Germinal center (tissue), 1 donor: ENCODE data around the gene CELF4.

Experiments used
- DNase-seq: peaks from one replicate; pipeline ENCODE4 v3.0.0; 2012; ENCODE audit warnings: mixed read lengths, low spot score

CELF4 gene

DNA sequence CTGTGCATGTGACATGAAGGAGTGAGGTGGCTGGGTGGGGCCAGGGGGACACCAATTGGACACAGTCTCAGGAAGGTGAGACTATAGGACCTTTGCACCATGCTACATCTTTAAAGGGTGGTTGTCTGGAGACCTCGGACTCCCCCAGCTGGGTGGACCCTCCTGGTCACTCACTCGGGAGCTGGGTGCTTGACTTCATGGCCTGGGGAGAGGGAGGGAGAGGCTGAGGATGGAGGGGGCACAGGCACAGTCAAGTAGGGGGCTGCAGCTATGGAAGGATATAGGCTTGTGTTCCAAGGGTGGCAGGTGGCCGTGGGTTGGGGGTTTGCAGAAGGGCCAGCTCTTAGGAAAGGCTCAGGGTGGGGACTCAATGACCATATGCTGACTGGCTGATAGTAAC, 7.1 kb upstream of the CELF4 start:
- no peak for DNase-seq

DNA sequence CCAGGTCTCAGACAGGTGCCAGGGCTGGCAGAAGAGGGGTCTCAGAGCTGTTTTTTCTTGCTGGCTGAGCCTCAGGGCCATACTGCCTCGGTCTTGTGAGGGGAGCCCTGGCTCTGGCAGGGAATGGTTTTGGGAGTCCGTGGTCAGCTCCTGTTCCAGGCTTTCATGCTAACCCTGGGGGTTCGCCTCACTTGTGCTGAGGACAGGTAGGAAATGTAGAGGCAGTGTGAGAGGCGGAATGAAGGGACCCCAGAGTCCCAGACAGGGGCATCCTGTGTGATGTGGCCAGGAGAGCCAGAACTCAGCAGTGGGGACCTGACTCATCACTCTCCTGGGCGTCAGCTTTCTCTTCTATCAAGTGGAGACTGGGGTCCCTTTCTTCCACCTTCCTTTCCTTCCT, 5.7 kb upstream of the CELF4 start:
- DNase-seq: no peak

DNA sequence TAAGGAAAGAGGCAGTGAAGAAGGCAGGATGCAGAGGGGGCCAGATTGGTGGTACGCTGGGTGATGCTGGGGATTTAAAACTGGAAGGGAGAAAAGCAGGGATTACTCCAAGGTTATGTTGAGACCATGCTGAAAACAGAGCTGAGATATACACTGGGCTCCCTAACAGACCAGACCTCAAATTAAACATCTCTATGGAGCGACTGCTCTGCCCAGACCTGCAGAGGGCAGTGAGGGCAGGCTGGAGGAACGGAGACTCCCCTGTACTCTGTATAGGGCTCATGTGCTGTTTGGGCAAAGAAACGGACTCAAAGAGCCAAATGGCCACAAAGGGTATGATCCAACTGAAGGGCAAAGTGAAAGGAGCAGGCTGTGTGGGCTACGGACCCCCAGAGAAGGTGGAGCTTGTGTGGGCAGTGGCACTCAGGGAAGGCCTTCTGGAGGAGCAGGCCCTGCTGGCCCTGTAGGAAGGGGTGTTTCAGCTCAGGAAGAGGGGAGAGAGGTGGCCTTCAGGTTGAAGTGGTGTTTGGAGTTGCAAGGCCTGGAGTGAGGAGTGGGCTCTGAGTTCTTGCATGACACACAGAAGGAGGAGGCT, 4.8 kb upstream of the CELF4 start:
- no peak for DNase-seq

DNA sequence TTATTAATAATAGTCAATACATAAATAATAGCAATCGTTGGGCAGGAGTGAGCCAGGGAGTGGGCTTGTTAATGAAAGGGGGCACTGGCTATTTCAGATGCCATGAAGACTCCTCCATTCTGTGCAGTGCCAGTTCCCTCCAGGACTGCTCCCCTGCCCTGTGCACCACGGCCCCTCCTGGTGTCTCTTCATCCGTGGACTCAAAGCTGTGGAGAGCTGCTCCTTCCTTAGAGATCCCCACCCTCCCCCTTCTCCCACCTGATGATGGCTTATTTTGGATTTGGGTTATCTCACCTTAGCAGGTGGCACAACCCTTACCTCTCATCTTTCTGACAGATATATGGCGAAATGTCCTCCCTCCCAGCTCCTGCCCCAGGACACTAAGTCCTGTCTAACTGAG, 3.1 kb upstream of the CELF4 start:
- DNase-seq: no peak

DNA sequence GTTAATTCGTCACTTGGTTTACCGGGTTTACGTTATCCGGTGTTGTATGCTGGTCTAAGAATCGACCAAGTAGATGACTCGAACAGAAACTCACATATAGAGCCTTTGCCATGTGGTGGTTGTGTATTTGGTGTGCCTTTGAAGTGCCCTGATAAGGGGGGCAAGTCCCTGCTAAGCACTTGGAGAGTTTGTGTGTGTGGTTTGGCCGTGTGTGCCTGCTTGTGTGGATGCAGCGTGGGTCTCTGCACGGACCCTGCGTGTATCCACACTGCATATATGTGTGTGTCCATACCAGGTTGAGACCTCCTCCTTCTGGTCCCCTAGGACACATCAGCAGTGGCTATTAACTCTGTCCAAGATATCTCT, 2.4 kb upstream of the CELF4 start:
- DNase-seq: no peak

DNA sequence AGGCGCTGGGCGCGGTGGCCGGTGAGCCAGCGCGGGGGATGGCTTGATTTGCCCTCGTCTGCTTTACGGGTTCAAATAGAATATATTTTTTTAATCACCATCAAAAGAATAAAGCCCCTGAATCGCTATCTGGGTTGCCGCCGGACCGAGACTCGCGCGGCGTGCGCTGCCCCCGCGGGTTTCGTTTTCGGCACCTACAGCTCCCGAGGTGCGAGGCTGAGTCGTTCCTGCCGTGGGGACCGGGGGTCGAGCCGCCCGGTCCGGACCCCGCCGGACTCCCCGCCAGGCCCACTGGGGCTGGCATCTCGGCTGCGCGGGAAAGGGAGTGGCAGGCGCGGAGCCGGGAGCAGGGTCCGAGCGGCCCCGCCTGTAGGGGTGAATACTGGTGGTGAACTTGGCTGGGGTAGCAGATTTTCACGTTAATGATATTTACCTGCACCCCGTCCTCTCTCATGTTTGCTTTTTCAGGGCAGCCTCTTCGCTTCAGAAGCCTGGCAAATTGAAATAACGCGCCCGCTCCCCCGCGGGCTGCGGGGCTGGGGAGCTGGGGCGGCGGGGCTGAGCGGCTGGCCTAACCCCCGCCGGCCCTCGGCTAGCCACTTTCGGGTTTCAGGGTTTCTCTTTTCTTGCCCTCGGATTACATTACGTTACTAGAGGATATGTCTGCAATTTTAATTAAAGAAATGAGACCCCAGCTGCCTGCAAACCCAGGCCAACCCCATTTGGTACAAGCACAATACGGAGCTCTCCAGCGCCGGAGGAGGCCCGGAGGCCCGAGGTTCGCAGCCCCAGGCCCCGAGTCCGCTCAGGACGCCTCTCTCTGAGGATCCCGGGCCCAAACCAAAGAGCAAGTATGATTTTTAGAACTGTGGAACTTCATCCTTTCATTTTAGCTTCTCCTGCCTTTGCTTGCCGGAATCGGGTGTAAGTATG, 1.7 kb upstream of the CELF4 start:
- no peak for DNase-seq

DNA sequence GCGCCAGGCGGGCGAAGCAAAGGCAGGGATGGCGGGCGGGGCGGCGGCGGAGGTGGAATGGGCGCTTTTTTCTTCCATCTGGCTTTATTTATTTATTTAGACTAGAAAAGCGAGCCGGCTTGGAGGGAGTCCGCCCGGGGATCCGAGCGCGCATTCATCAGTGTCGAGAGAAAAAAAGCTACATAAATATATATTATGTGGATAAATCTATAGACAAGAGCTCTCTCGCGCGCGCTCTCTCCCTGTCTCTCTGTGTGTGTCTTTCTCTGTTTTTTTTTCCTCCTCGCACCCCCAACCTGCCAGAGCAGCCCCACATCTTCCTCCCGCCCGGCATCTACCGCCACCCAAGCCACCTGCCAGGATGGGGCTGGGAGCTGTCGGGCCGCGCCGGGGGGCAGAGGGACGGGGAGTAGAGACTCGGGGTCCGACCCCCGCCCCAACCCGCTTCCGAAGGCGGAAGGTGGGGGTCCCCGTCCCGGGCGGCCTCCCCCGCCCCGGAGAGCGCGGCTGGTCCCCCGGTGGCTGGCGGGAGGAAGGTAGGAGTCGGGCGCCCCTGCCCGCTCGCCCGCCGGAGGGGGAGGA, 972 bp upstream of the CELF4 start:
- DNase-seq: no peak

DNA sequence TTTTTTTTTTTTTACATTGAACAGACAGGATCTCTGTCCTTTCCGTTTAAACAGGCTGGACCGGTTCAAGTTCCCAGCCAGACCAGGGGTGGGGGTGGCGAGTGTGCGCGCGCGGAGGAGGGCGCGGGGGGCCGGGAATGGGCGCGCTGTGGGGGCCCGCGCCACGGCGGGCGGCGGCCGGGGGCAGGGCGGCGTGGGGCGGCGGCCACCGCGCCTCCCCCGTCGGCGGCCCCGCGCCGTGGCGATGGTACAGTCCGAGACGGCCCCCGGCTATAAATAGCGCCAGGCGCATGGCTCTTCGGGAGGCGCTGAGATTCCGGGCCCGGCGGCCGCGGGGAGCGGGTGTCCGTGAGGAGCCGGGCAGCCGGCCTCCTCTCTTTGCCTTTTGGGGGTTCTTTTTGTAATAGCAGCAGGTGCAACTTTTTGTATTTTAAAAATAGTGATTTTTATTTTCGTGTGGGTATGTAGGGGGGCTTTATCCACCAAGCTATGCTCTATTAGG, 430 bp upstream of the CELF4 start:
- no peak for DNase-seq

DNA sequence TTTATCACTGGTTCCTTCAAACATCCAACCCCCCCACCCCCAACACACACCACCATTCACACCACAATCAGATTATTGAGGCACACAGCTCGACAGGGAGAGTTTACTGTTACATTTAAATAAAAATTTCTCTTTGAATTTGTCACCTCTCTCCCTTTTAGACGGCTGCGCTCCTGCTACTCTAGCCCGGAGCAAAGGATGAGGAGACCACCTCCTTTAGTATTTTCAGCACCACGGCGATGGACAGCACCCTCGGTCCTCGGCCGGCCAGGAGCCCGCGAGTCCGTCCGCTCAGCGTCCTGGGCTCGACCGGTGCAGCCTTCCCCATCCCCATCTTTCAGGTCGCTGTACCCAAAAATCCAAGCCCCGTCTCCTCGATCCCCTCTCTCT, 892 bp downstream of the CELF4 start:
- DNase-seq: no peak

DNA sequence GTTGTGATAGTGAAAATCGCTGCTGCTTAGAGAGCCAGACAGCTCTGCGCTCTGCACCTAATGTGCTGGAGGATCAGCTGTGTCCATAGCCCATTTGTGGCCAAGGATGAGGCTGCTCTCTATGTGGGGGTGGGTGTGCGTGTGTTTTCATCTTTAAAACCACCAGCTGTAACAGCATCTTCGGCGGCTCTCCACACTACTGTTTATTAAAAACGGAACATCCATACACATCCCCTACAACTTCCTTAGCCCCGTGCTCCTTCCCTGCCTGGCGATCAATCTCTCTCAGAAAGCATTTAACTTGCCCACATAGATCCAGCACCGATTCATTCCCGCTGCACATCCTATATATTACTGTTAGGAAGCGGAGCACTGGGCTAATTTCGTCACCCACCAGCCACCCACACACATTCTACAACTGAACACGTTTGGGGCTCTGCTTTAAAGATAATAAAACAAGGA, 1.6 kb downstream of the CELF4 start:
- no peak for DNase-seq

DNA sequence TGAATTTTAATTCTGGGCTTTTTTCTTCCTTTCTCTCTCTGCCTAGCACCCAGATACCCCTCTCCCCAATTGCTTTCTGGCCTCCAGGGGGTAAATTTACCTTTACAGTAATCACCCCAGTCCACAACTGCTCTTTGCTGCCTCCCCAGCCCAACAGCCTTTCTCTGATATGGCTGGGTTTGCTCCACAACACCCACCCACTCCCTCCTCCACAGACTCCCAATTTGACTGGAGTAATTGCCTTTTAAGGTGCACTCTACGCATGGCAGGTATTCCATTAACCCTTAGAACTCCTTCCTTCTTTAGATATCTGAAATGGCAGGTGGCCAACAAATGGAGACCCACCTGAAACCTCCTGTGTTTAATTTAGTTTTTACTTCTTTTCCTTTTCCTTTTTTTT, 3.6 kb downstream of the CELF4 start:
- DNase-seq: no peak

DNA sequence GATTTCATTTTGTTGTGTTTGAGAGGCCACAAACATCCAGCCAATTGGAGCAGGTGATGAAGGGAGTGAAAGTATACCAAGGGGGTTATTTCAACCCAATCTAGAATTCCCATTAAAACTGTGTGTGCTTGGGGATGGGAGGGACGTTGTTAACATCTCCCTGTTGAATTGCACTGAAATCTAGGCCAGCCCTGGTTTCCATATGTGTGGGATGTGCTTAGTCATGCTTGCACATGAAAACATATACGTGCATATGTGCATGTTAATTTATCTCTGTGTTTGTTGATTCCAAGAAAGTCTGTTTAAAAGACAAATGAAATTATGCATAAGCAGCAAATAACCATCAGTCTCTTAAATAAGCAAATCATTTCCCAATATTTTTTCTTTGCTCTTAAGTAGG, 5.6 kb downstream of the CELF4 start:
- no peak for DNase-seq

DNA sequence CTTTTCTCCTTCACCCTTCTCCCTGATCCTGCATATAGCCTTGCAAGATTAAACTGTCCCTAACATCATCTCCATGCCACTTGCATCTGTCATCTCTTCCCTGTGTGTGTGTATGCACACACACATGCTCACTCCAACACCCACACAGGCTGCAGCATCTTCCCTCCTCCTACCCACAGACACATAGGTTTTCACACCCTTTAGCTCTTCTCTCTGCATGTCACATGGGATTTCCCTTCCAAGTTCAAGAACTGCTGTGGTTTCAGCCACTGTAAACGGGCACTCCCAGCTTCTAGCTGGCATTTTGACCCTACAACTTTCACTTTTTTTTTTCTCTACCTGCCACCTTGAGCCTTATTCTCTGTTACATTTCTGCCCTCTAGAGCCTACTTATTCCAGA, 6.4 kb downstream of the CELF4 start:
- DNase-seq: no peak

DNA sequence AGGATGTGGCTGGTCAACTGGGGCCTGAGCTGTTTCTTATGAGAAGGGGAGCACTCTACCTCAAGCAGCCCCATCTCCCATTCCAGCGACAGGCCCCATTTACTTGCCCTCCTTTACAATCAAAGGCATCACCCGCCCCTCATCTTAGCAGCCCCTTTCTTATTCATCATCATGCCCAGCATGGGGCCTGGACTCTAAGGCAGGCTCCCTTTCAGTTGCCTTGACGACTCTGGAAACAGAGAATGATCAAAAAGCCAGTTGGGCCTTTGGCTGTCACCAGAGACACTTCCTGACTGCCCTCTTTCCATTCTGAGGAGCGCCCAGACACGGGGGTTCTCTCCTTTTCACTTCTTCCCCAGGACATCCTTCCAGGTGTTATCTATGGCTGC, 11.2 kb downstream of the CELF4 start:
- DNase-seq: no peak

DNA sequence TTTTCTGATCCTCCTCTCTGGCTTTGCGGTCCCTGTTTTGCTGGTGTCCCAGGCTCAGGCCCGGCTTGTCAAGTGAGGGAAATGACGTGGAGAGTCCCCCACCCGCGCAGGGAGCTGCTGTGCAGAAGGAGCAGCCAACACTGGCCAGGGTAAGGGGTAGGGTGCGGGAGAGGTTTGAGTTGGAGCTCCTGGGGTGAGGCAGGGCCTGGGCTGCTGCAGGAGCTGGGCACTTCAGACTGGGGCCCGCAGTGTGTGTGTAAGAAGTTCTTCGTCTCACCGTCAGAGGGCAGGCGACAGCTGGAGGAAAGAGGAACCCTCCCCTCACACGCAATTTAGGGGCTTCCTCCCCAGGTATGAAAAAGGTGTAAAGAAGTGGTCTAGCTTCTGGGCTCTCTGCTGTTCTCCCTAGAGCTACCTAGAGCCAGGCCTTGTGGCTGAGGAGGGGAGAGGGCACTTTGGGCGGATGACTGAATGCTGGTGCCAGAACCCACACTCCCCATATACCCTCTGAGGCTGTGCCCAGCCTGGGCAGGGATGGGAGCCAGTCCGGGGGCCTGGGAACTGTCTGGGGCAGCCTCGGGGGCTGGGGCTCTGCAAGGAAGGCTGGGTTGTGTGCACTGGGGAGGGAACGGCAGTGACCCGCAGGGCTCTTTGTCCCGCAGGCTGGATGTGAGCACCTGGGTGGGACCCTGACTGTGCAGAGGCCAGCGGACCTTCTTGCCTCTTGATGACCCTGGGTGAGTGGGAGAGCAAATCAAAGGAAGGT, 11.8 kb downstream of the CELF4 start:
- no peak for DNase-seq

DNA sequence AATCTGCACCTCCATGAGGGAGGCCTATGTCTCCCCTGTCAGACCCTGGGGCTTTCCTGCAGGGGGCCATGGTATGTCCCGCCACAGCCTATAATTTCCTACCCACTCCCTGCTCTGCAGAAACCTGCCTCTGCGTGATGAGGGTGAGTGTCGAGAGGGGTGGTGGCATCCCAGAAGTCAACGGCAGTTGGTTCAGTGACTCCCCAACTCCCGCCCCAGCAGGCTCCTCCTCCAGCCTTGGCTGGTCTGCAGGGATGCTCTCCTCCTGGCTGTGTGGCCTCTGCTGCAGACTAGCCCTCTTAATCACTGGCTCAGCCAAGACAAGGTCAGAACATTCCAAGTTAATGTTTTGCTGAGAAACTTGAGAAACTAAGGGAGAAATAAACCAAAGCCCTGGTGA, 13.3 kb downstream of the CELF4 start:
- no peak for DNase-seq

DNA sequence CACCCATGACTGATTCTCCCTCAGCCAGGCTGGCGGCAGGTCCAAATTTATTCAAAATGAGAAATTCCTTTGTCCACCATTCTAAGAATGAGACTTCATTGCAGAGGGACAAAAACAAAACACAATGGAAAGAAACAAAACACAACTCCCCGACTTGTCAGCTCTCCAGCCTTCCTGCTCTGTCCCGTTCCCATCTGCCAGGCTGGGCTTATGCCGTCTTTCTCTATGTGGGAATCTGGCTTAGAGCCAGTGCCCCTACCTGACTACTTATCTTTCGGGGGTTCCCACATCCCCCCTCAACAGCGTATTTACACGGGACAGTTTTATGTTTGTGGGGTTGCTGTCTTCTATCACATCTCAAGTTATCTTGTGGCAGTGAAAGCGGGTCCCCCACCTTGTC, 13.8 kb downstream of the CELF4 start:
- DNase-seq: no peak

DNA sequence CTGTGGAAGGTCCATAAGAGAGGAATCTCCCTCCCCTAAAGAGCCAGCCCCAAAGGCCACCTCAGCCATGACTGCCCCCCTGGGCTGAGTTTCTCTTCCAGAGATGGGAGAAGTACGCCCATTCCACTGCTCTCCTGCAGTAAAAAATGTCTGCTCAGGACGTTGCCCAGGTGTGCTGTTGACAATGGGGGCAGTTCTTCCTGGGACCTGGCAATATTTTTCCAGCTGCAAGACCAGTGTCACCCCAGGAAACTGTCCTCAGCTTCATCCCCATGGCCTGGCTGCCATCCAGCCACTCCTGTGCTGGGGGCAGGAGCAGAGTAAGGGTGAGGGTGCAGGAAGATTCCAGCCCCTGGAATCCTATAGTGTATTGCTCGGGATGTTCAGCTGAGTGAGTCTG, 14.3 kb downstream of the CELF4 start:
- DNase-seq: no peak

DNA sequence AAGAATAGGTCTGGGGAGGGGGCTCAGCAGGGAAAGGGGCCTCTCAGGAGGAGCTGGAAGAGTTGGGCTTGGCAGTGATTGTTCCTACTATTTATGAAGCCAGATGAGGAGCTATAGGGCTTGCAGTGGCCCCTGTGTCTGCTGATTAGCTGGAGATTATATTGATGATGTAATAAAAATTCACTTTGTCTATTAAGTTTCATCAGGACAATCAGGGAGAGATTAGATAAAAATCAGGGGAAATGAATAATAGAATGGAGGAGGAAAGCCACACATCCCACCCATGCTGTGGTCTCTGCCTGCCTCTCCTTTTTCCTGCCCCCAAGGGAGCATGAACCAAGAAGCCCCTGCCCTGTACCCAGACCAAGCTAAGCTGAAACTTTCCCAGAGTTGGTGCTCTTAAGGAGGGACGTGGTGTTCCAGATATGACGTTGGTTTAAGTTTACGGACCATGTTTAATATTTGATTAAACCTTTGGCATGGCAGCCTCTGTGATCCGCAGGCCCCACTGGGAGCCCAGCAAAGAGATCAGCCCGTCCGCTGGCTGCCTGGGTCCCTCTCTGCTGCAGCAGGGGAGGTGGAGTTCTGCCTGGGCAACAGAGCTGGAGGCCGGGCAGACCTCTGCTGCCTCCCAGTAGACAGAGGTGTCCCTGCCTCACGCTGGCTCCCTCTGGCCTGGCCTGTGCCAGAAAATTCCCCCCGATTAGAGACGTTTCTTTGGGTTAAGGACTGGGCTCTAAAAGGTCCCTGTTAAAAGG, 15.3 kb downstream of the CELF4 start:
- DNase-seq: no peak

DNA sequence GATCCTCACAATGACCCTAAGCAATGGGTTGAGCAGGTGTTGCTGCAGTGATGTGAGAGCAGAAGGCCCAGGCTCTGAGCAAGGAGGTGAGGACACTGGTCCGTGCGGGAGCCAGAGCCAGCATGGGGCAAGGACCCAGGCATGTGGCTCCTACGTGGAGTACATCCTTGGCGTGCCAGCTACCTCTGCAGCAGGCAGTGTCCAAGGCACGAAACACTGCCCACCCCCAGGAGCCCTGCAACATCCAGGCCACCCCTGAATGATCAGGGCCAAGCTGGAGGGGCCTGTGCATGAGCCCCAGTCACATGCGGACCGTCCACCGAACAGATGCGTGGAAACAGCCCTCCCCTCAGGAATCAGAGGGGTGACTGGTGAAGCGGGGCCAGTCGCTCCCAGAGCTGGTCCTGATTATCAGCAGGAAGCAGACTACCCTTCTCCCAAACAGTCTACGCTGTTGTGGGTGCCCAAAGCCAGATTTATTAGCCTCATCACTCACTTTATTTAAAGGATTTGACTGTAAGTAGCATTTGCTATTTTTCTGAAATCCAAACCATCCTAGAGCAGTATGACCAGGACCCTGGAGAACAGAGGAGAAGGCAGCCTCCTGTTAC, 16.8 kb downstream of the CELF4 start:
- no peak for DNase-seq

DNA sequence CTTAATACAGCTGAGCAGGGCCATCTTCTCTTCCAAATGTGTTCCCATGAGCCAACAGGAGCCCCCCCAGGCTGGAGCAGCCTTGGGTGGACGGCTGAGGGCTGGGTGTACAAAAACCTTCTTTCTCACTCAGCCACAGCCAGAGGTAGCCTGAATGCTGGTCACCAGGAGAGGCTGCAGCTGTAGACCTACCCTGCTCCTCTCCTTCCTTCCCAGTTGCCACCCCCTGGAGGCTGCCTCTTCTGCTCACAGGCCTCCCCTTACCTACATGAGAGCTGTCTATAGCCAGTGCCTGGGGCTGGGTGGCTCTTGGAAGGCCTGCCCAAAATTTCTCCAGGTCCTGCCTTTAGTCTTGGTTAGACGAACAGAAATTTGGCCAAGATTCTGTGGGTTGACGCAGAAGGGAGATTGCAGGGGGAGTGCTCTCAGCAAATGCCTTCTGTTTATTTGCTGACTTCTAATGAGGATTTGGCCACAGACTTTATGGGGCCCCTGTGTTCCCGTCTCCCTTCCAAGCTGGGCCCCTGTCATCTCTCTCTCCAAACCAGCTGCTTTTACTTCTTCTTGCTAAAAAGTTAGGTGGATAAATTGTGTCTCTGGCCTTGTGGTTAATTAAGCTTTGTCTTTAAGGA, 18.3 kb downstream of the CELF4 start:
- DNase-seq: no peak
